IMR-90 (cell line): Measurements from ENCODE around the gene ZNF488. TPM values are rescaled to one million over a fixed set of nuclear protein-coding genes. Genes with fewer than 3 reads are reported as not detected.

Experiments used
- ATAC-seq: fragments of 200-7000 bp; cut with Tn5 transposase; 2 replicates; pipeline ENCODE4 v1.9.1; 2020; ENCODE audit warnings: low read depth, mild to moderate bottlenecking, moderate library complexity
- BruUV-seq: library from RNA; stranded (reverse); fragments of 400-500 nt; replicated peaks from 2 replicates; lab custom pipeline; 2021; lab: Mats Ljungman, UMichigan
- CTCF ChIA-PET: fragments of 300-600 bp; formaldehyde crosslinking; extraction: SDS; loops from one replicate; lab custom pipeline; 2021; ENCODE audit warnings: antibody characterized with exemption; lab: Yijun Ruan, JAX
- POLR2A ChIA-PET: fragments of 300-600 bp; sonication (Branson Sonifier 250); formaldehyde crosslinking; loops from one replicate; lab custom pipeline; 2022; ENCODE audit warnings: antibody characterized with exemption; ENCODE audit not compliant: unreplicated experiment; lab: Charles Lee
- DNase-seq: peaks from one replicate; pipeline ENCODE4 v3.0.0; 2013
- H2AFZ ChIP-seq: replicated peaks from 2 replicates; pipeline ENCODE3; 2013; ENCODE audit warnings: low read length, mild to moderate bottlenecking; ENCODE audit not compliant: poor library complexity
- H2AK5ac ChIP-seq: 2 replicates; pipeline ENCODE4 v1.6.1; 2013; ENCODE audit warnings: low read depth, low read length, inconsistent platforms
- H2AK9ac ChIP-seq: replicated peaks from 2 replicates; pipeline ENCODE3; 2013; ENCODE audit warnings: mild to moderate bottlenecking, low read depth, low read length, moderate library complexity; ENCODE audit not compliant: poor library complexity
- H2BK120ac ChIP-seq: 2 replicates; pipeline ENCODE4 v1.6.1; 2013; ENCODE audit warnings: low read depth, low read length, inconsistent platforms
- H2BK15ac ChIP-seq: 3 replicates; pipeline ENCODE4 v1.6.1; 2013; ENCODE audit warnings: low read depth, low read length, inconsistent platforms
- H2BK20ac ChIP-seq: 2 replicates; pipeline ENCODE4 v1.6.1; 2013; ENCODE audit warnings: low read depth, mild to moderate bottlenecking, inconsistent platforms, low read length, moderate library complexity
- H2BK5ac ChIP-seq: 2 replicates; pipeline ENCODE4 v1.6.1; 2013; ENCODE audit warnings: mild to moderate bottlenecking, low read depth, low read length, inconsistent platforms; ENCODE audit not compliant: poor library complexity, severe bottlenecking
- H3K14ac ChIP-seq: replicated peaks from 2 replicates; pipeline ENCODE4 v1.6.1; 2013; ENCODE audit warnings: low read depth, low read length, inconsistent platforms
- H3K18ac ChIP-seq: 2 replicates; pipeline ENCODE4 v1.6.1; 2013; ENCODE audit warnings: low read depth, low read length, control low read depth
- H3K23ac ChIP-seq: 2 replicates; pipeline ENCODE4 v1.6.1; 2013; ENCODE audit warnings: low read depth, low read length, inconsistent platforms
- H3K27ac ChIP-seq: 2 replicates; pipeline ENCODE4 v1.5.1; 2013; ENCODE audit warnings: mild to moderate bottlenecking, control low read depth, low read length; ENCODE audit not compliant: insufficient read depth
- H3K27me3 ChIP-seq: 2 replicates; pipeline ENCODE4 v1.6.1; 2013; ENCODE audit warnings: low read length; ENCODE audit not compliant: control insufficient read depth, insufficient read depth
- H3K36me3 ChIP-seq: 2 replicates; pipeline ENCODE4 v1.6.1; 2013; ENCODE audit warnings: low read length, mixed read lengths; ENCODE audit not compliant: control insufficient read depth, insufficient read depth
- H3K4ac ChIP-seq: 2 replicates; pipeline ENCODE4 v1.6.1; 2013; ENCODE audit warnings: low read depth, low read length, inconsistent platforms
- H3K4me1 ChIP-seq: 2 replicates; pipeline ENCODE4 v1.6.1; 2013; ENCODE audit warnings: low read length, mixed read lengths; ENCODE audit not compliant: control insufficient read depth, insufficient read depth
- H3K4me2 ChIP-seq: 2 replicates; pipeline ENCODE4 v1.6.1; 2013; ENCODE audit warnings: low read depth, mild to moderate bottlenecking, control low read depth, low read length, moderate library complexity
- H3K4me3 ChIP-seq: 2 replicates; pipeline ENCODE4 v1.5.1; 2013; ENCODE audit warnings: low read depth, mild to moderate bottlenecking, control low read depth, low read length, moderate library complexity; ENCODE audit not compliant: insufficient read depth
- H3K56ac ChIP-seq: 2 replicates; pipeline ENCODE4 v1.6.1; 2013; ENCODE audit warnings: low read length, inconsistent platforms; ENCODE audit not compliant: insufficient read depth; ENCODE audit errors: extremely low read depth
- H3K79me1 ChIP-seq, 2 experiments: 2 replicates each; pipeline ENCODE4 v1.6.1; 2013; ENCODE audit warnings: low read length in 2 of 2, inconsistent platforms in 1 of 2, low read depth in 1 of 2
- H3K9ac ChIP-seq: 2 replicates; pipeline ENCODE4 v1.6.1; 2013; ENCODE audit warnings: low read depth, low read length, control low read depth
- H3K9me1 ChIP-seq: 2 replicates; pipeline ENCODE4 v1.6.1; 2013; ENCODE audit warnings: low read length, inconsistent platforms; ENCODE audit not compliant: insufficient read depth
- H3K9me3 ChIP-seq: 2 replicates; pipeline ENCODE4 v1.6.1; 2013; ENCODE audit warnings: low read length; ENCODE audit not compliant: control insufficient read depth, insufficient read depth
- H4K20me1 ChIP-seq: 2 replicates; pipeline ENCODE4 v1.6.1; 2013; ENCODE audit warnings: low read length, inconsistent platforms; ENCODE audit not compliant: insufficient read depth
- H4K5ac ChIP-seq: 2 replicates; pipeline ENCODE4 v1.6.1; 2013; ENCODE audit warnings: mild to moderate bottlenecking, low read depth, low read length, control low read depth
- H4K8ac ChIP-seq, 2 experiments: 2 replicates each; pipeline ENCODE4 v1.6.1; 2013; ENCODE audit warnings: low read depth in 2 of 2, low read length in 2 of 2, control low read depth in 1 of 2, inconsistent platforms in 1 of 2
- H4K91ac ChIP-seq: 2 replicates; pipeline ENCODE4 v1.6.1; 2013; ENCODE audit warnings: low read depth, low read length, inconsistent platforms; ENCODE audit not compliant: insufficient read depth
- BHLHE40 ChIP-seq: fragments of 150-350 bp; IDR thresholded peaks from 2 replicates; pipeline ENCODE4 v1.6.1; 2016; ENCODE audit warnings: mild to moderate bottlenecking, low read depth, low read length
- CHD1 ChIP-seq: IDR thresholded peaks from 2 replicates; pipeline ENCODE4 v1.6.1; 2012; ENCODE audit warnings: low read depth, low read length, improper control_type of control experiment
- MAZ ChIP-seq: IDR thresholded peaks from 2 replicates; pipeline ENCODE4 v1.6.1; 2012; ENCODE audit warnings: low read depth, mild to moderate bottlenecking, low read length, improper control_type of control experiment, moderate library complexity, borderline replicate concordance
- MXI1 ChIP-seq: IDR thresholded peaks from 2 replicates; pipeline ENCODE4 v1.6.1; 2012; ENCODE audit warnings: low read depth, mild to moderate bottlenecking, low read length, moderate library complexity, borderline replicate concordance
- NFE2L2 ChIP-seq: fragments of 150-350 bp; IDR thresholded peaks from 2 replicates; pipeline ENCODE4 v1.6.1; 2016; ENCODE audit warnings: low read depth, mild to moderate bottlenecking, low read length
- POLR2A ChIP-seq: IDR thresholded peaks from 2 replicates; pipeline ENCODE4 v1.6.1; 2012; ENCODE audit warnings: mild to moderate bottlenecking, low read depth, low read length
- RFX5 ChIP-seq: IDR thresholded peaks from 2 replicates; pipeline ENCODE4 v1.8.0; 2012; ENCODE audit warnings: low read depth, mild to moderate bottlenecking, low read length, moderate library complexity
- SMC3 ChIP-seq: fragments of 150-350 bp; IDR thresholded peaks from 2 replicates; pipeline ENCODE4 v1.6.1; 2016; ENCODE audit warnings: low read depth, mild to moderate bottlenecking, antibody characterized with exemption, low read length, moderate library complexity
- WGBS, 2 experiments: methylation state at CpG; one replicate each; pipeline versions ENCODE4 v1.1.5 to v1.1.7; 2013; ENCODE audit warnings: missing lambda C conversion rate in 2 of 2; ENCODE audit not compliant: insufficient read length in 1 of 2; ENCODE audit errors: extremely low coverage in 2 of 2; 5-methylcytosine and 5-hydroxymethylcytosine counted together
- dilution Hi-C: fragments of 300-500 bp; cut with HindIII; formaldehyde crosslinking; loops from one replicate; pipeline ENCODE4 v1.14.3; 2018; ENCODE audit warnings: low sequenced_read_pairs; ENCODE audit not compliant: unreplicated experiment
- in situ Hi-C: fragments of 300-500 bp; cut with MboI; formaldehyde crosslinking; loops from 3 replicates; pipeline ENCODE4 v1.14.3; 2019; ENCODE audit warnings: low sequenced_read_pairs, inconsistent platforms, mixed read lengths
- intact Hi-C: fragments of 100-400 bp; cut with micrococcal nuclease; formaldehyde crosslinking; loops from 2 replicates; pipeline ENCODE4 v1.10.0; 2022
- polyA plus RNA-seq, 3 experiments: library from polyadenylated mRNA; depleted of rRNA; stranded (reverse); fragments of >200 nt; gene quantifications; 2 replicates each; pipeline ENCODE4 v1.2.3, GENCODE V29; 2012; ENCODE audit warnings: low replicate concordance in 1 of 3
- total RNA-seq: library from RNA; depleted of rRNA; stranded (reverse); fragments of >200 nt; gene quantifications from 2 replicates; pipeline ENCODE4 v1.2.3, GENCODE V29; 2012
- TF ChIP-seq, protein P1 (sequence below): conservative IDR thresholded peaks from 2 replicates; pipeline ENCODE4 v1.5.1; 2012; ENCODE audit warnings: mild to moderate bottlenecking, low read depth, low read length, improper control_type of control experiment

ZNF488 gene
- total and polyA plus RNA-seq, 2 of the 4 experiments (the other 2 are of a cell fraction) = under 0.01 to 0.14 TPM

DNA sequence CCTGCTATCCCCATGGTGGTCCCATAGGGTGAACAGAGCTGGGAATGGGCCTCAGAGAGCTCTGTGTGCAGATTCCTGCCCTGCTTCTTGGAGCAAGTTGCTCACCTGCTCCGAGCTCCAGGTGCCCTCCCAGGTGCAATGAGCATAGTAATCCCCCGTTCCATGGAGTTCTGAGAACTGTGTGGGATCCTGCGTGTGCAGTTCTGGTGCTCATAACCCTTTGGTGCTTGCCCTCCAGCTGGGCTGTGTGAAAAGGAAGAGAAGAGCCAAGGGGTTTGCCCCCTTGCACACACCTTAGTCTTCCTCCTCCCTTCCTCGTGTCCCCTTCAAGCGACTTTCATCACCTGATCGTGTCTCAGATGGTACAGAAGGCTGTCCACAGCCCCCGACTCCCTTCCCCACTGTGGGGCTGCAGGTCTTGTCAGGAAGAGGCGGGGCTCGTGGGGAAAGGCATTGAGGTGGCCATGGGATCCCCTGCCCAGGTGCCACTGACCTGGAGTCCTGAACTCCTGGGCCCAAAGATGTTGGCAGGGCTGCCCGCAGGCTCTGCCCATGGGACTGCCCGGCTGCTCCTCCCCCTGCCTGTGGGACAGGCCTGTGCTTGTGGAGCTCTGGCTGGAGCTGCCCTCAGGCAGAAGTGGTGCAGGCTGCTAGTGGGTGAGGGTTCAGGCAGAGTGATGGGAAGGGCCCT lies 21.9 kb upstream of the ZNF488 start:
- Histone ChIP-seq H3K14ac (no peak overlapping the region), H2AK5ac (no peak overlapping the region; the same call in 1 of the 2 replicates), H4K8ac (no peak overlapping the region), H3K36me3 (no peaks in the 10 kb centered on the region), H2BK20ac (peak overlapping the region; percentile 1; the same call in 1 of the 2 replicates), H3K9me1 (peaks cover 36% of the 10 kb centered on the region), H2AFZ (peak overlapping the region; percentile 43), H3K18ac (no peak overlapping the region), H4K20me1 (no peaks in the 10 kb centered on the region; the same call in 1 of the 2 replicates), H3K79me1 (no peaks in the 10 kb centered on the region), H3K27ac (no peak overlapping the region), H2AK9ac (peak overlapping the region; percentile 82), H3K56ac (no peak overlapping the region), H3K27me3 (peaks cover 3% of the 10 kb centered on the region), H2BK5ac (peak overlapping the region; percentile 16), H3K9me3 (no peaks in the 10 kb centered on the region), H3K4ac (peak overlapping the region; percentile 29), H3K4me3 (no peak overlapping the region), H4K5ac (no peak overlapping the region), H2BK120ac (peak overlapping the region; percentile 44), H4K91ac (peak overlapping the region; percentile 16; the same call in 1 of the 2 replicates), H3K4me2 (no peak overlapping the region), H2BK15ac (peak overlapping the region; percentile 72; the same call in 1 of the 3 replicates), H3K9ac (no peak overlapping the region), H3K23ac (no peak overlapping the region), H3K4me1 (peaks cover 27% of the 10 kb centered on the region)
- TF ChIP-seq CHD1 = no peak
- no peak for TF ChIP-seq MXI1
- TF ChIP-seq SMC3 = no peak
- no peak for TF ChIP-seq POLR2A
- no peak for TF ChIP-seq NFE2L2
- TF ChIP-seq MAZ = no peak
- TF ChIP-seq, protein P1, sequence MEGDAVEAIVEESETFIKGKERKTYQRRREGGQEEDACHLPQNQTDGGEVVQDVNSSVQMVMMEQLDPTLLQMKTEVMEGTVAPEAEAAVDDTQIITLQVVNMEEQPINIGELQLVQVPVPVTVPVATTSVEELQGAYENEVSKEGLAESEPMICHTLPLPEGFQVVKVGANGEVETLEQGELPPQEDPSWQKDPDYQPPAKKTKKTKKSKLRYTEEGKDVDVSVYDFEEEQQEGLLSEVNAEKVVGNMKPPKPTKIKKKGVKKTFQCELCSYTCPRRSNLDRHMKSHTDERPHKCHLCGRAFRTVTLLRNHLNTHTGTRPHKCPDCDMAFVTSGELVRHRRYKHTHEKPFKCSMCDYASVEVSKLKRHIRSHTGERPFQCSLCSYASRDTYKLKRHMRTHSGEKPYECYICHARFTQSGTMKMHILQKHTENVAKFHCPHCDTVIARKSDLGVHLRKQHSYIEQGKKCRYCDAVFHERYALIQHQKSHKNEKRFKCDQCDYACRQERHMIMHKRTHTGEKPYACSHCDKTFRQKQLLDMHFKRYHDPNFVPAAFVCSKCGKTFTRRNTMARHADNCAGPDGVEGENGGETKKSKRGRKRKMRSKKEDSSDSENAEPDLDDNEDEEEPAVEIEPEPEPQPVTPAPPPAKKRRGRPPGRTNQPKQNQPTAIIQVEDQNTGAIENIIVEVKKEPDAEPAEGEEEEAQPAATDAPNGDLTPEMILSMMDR = no peak
- TF ChIP-seq BHLHE40 = no peak
- no peak for TF ChIP-seq RFX5
- intact Hi-C loops (no loop called here), in situ Hi-C loops (loop anchor here (25.0 kb wide), 1 partner anchor 869 kb away; no protein-coding TSS in a partner anchor), dilution Hi-C loops (no loop called here)
- WGBS, 2 experiments = no CpG with 5 or more reads among the region's 11 CpGs
- no TSS peak for BruUV-seq
- ATAC-seq = no peak
- ChIA-PET CTCF (no interaction called here), POLR2A (no interaction called here)
- no peak for DNase-seq
